KMS-11 (cell line): ENCODE results near the gene VPS25.

Source experiments
- H2AFZ ChIP-seq: fragments of 200-600 bp; sonication (generic); 2 replicates; pipeline ENCODE4 v1.6.1; 2016; ENCODE audit warnings: antibody characterized with exemption, mixed run types, low read depth
- H3K27ac ChIP-seq: fragments of 200-600 bp; sonication (generic); 2 replicates; pipeline ENCODE4 v1.6.1; 2016; ENCODE audit warnings: mild to moderate bottlenecking, mixed run types
- H3K27me3 ChIP-seq: fragments of 200-600 bp; sonication (generic); 2 replicates; pipeline ENCODE4 v1.6.1; 2017; ENCODE audit warnings: mild to moderate bottlenecking, low read depth, mixed run types, moderate library complexity; ENCODE audit not compliant: insufficient read depth
- H3K36me3 ChIP-seq: fragments of 200-600 bp; sonication (generic); 2 replicates; pipeline ENCODE4 v1.6.1; 2017; ENCODE audit warnings: mild to moderate bottlenecking, mixed run types; ENCODE audit not compliant: insufficient read depth
- H3K4me1 ChIP-seq: fragments of 200-600 bp; sonication (generic); 2 replicates; pipeline ENCODE4 v1.6.1; 2016; ENCODE audit warnings: mild to moderate bottlenecking, low read depth, mixed run types; ENCODE audit not compliant: poor library complexity, severe bottlenecking
- H3K4me2 ChIP-seq: fragments of 200-600 bp; sonication (generic); 2 replicates; pipeline ENCODE4 v1.7.0; 2016; ENCODE audit warnings: mild to moderate bottlenecking, mixed run types
- H3K4me3 ChIP-seq: fragments of 200-600 bp; sonication (generic); IDR thresholded peaks from 2 replicates; pipeline ENCODE4 v1.6.1; 2017; ENCODE audit warnings: low read depth, low read length, mixed read lengths; ENCODE audit not compliant: insufficient read depth
- H3K79me2 ChIP-seq: fragments of 200-600 bp; sonication (generic); 2 replicates; pipeline ENCODE4 v1.6.1; 2016; ENCODE audit warnings: low read depth, mixed run types; ENCODE audit not compliant: insufficient read depth
- H3K9ac ChIP-seq: fragments of 200-600 bp; sonication (generic); 2 replicates; pipeline ENCODE4 v1.6.1; 2016; ENCODE audit warnings: mild to moderate bottlenecking, mixed run types
- H4K20me1 ChIP-seq: fragments of 200-600 bp; sonication (generic); 2 replicates; pipeline ENCODE4 v1.6.1; 2016; ENCODE audit warnings: mild to moderate bottlenecking, mixed run types; ENCODE audit not compliant: insufficient read depth
- CTCF ChIP-seq: fragments of 200-600 bp; sonication (generic); conservative IDR thresholded peaks from 2 replicates; pipeline ENCODE4 v1.6.1; 2017; ENCODE audit warnings: low read depth, mild to moderate bottlenecking, antibody characterized with exemption, low read length, moderate library complexity, mixed read lengths

VPS25 gene

DNA sequence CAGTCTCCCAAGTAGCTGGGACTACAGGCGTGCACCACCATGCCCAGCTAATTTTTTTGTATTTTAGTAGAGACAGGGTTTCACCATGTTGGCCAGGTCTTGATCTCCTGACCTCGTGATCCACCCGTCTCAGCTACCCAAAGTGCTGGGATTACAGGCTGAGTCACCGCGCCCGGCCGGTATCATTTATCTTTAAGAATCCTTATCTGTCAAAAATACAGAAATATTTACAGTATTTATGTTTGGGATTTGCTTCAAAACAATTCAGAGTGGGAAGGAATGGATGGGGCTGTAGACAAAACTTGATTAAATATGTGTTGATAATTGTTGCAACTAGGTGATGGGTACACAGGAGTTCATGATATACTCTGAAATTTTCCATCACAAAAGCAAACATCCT lies 47.9 kb downstream of the VPS25 start:
- Histone ChIP-seq H3K36me3 (peaks cover 8% of the 10 kb centered on the region; the same call in 1 of the 2 replicates), H3K79me2 (peaks cover 26% of the 10 kb centered on the region), H2AFZ (no peak overlapping the region), H4K20me1 (no peaks in the 10 kb centered on the region), H3K27me3 (no peaks in the 10 kb centered on the region), H3K27ac (no peak overlapping the region), H3K4me1 (peaks cover 37% of the 10 kb centered on the region), H3K9ac (no peak overlapping the region), H3K4me3 (no peak overlapping the region), H3K4me2 (no peak overlapping the region)
- no peak for TF ChIP-seq CTCF

DNA sequence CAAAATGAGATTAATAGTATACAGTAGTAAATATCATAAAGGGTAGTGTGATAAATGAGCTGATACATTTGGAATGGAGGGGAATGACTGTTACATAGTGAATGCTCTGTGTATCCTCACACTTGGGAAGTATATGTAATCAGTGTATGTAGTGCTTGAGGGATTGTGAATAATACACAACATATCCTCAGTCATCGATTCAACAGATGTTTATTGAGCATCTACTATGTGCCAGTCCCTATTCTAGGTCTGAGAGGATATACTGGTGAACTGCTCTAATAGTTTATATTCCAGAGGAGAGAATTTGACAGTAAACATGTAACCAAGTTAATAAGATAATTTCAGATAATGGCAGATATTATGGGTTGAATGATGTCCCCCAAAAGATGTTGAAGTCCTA lies 54.2 kb downstream of the VPS25 start:
- Histone ChIP-seq H3K27ac (no peak overlapping the region), H3K4me3 (no peak overlapping the region), H3K4me1 (peaks cover 26% of the 10 kb centered on the region), H3K9ac (no peak overlapping the region), H3K27me3 (no peaks in the 10 kb centered on the region), H2AFZ (no peak overlapping the region), H4K20me1 (no peaks in the 10 kb centered on the region), H3K36me3 (no peaks in the 10 kb centered on the region), H3K4me2 (no peak overlapping the region), H3K79me2 (peaks cover 21% of the 10 kb centered on the region)
- no peak for TF ChIP-seq CTCF
